Naive thymus-derived CD4-positive, alpha-beta T cell (primary cell): ENCODE results near the gene TMEM184A. TPM values are rescaled to one million over a fixed set of nuclear protein-coding genes. Genes with fewer than 3 reads are reported as not detected.

ENCODE experiments used
- ATAC-seq: fragments of 150-1000 bp; cut with Tn5 transposase; 2 replicates; pipeline ENCODE4 v1.10.0; 2021; ENCODE audit warnings: mild to moderate bottlenecking, moderate library complexity
- CTCF ChIA-PET: fragments of 350-600 bp; sonication (Branson Sonifier 250); formaldehyde crosslinking; loops from one replicate; lab custom pipeline; 2021; ENCODE audit warnings: antibody characterized with exemption; lab: Charles Lee
- POLR2A ChIA-PET: fragments of 350-600 bp; sonication (Branson Sonifier 250); formaldehyde crosslinking; loops from one replicate; lab custom pipeline; 2021; ENCODE audit warnings: antibody characterized with exemption, inconsistent platforms; lab: Charles Lee
- DNase-seq, 9 donors: peaks; one replicate each; pipeline versions ENCODE4 v3.0.0 to v3.0.0-alpha.2; 2020 to 2022; ENCODE audit warnings: mixed read lengths in 1 of 9
- H3K27ac ChIP-seq: one replicate; pipeline ENCODE4 v1.7.0; 2013; ENCODE audit warnings: mild to moderate bottlenecking, low read depth, low read length, moderate library complexity
- H3K27me3 ChIP-seq, 2 donors: one replicate each; pipeline ENCODE4 v1.7.0; 2013; ENCODE audit warnings: low read length in 2 of 2, mild to moderate bottlenecking in 2 of 2, moderate library complexity in 2 of 2; ENCODE audit not compliant: control insufficient read depth in 2 of 2, insufficient read depth in 2 of 2
- H3K36me3 ChIP-seq, 3 experiments: 1 replicate in 2 of 3; 2 replicates in 1 of 3; pipeline ENCODE4 v1.7.0; 2013; ENCODE audit warnings: low read length in 3 of 3, mild to moderate bottlenecking in 3 of 3, moderate library complexity in 1 of 3; ENCODE audit not compliant: insufficient read depth in 3 of 3, control insufficient read depth in 2 of 3
- H3K4me1 ChIP-seq, 2 donors: one replicate each; pipeline ENCODE4 v1.7.0; 2013; ENCODE audit warnings: low read length in 2 of 2, mild to moderate bottlenecking in 2 of 2, moderate library complexity in 1 of 2; ENCODE audit not compliant: control insufficient read depth in 2 of 2, insufficient read depth in 2 of 2
- H3K4me3 ChIP-seq: 2 replicates; pipeline ENCODE4 v1.7.0; 2013; ENCODE audit warnings: mild to moderate bottlenecking, low read length
- H3K9me3 ChIP-seq, 3 experiments: 1 replicate in 2 of 3; 2 replicates in 1 of 3; pipeline ENCODE4 v1.7.0; 2013; ENCODE audit warnings: low read length in 3 of 3; ENCODE audit not compliant: control insufficient read depth in 2 of 3
- H3K27ac Mint-ChIP-seq, 9 donors: one replicate each; pipeline ENCODE4 v1.8.0; 2020 to 2022; ENCODE audit warnings: mixed read lengths in 9 of 9, mild to moderate bottlenecking in 8 of 9, moderate library complexity in 5 of 9, inconsistent platforms in 2 of 9
- H3K27me3 Mint-ChIP-seq, 5 donors: one replicate each; pipeline ENCODE4 v1.8.0; 2021 to 2022; ENCODE audit warnings: mixed read lengths in 5 of 5, mild to moderate bottlenecking in 1 of 5
- H3K36me3 Mint-ChIP-seq, 5 donors: one replicate each; pipeline ENCODE4 v1.8.0; 2020 to 2022; ENCODE audit warnings: mixed read lengths in 5 of 5, mild to moderate bottlenecking in 3 of 5, inconsistent platforms in 1 of 5
- H3K4me1 Mint-ChIP-seq, 7 donors: one replicate each; pipeline ENCODE4 v1.8.0; 2020 to 2022; ENCODE audit warnings: mixed read lengths in 7 of 7, mild to moderate bottlenecking in 3 of 7, inconsistent platforms in 1 of 7
- H3K4me3 Mint-ChIP-seq, 10 donors: one replicate each; pipeline ENCODE4 v1.8.0; 2020 to 2022; ENCODE audit warnings: mild to moderate bottlenecking in 10 of 10, mixed read lengths in 10 of 10, moderate library complexity in 6 of 10, inconsistent platforms in 2 of 10
- H3K9me3 Mint-ChIP-seq, 11 donors: one replicate each; pipeline ENCODE4 v1.8.0; 2020 to 2022; ENCODE audit warnings: mixed read lengths in 11 of 11, mild to moderate bottlenecking in 4 of 11, inconsistent platforms in 1 of 11, moderate library complexity in 1 of 11
- intact Hi-C, 2 donors: fragments of 100-400 bp; cut with micrococcal nuclease; formaldehyde crosslinking; loops; one replicate each; pipeline ENCODE4 v1.15.1; 2023
- polyA plus RNA-seq, 2 donors: library from polyadenylated mRNA; unstranded; fragments of 300-500 nt; fragmentation: Illumina TruSeq; gene quantifications; one replicate each; pipeline ENCODE4 v1.2.3, GENCODE V29; 2021
- total RNA-seq, 6 experiments: library from RNA in 5 of 6; stranded (reverse) in 5 of 6; gene quantifications; 1 replicate in 5 of 6; 2 replicates in 1 of 6; pipeline ENCODE4 v1.2.3 and lab custom pipeline; 2021 to 2026

TMEM184A gene
- total and polyA plus RNA-seq, 7 experiments from 2014 or later = 0.05 to 0.06 TPM; not detected in 5

- Mint-ChIP-seq H3K9me3 (peaks cover 0 to 2% (median 0%) of the 10 kb centered on the region in 11 donors), H3K36me3 (peaks cover 0 to 13% (median 5%) of the 10 kb centered on the region in 5 donors), H3K4me3 (peak overlapping the region; percentile 63 to 94 (median 86)), H3K27me3 (peaks cover 0 to 4% (median 0%) of the 10 kb centered on the region in 5 donors), H3K4me1 (peaks cover 32 to 52% (median 35%) of the 10 kb centered on the region in 7 donors), H3K27ac (peak overlapping the region in 8 of 9 donors; percentile 34 to 87 (median 67))
- DNase-seq (no peak), ATAC-seq (no peak)
- CTCF ChIA-PET = no interaction called here
- Histone ChIP-seq H3K4me3 (peak overlapping the region; percentile 77), H3K36me3 (peaks cover 0 to 46% (median under 1%) of the 10 kb centered on the region in 3 experiments), H3K27me3 (no peaks in the 10 kb centered on the region), H3K27ac (no peak overlapping the region), H3K9me3 (no peaks in the 10 kb centered on the region), H3K4me1 (peaks cover 18 to 35% of the 10 kb centered on the region in 2 donors)
- intact Hi-C loops = no loop called here
- POLR2A ChIA-PET = interaction anchor here (1.6 kb wide), 1 partner anchor 30 kb away, joined by 4 read pairs; no protein-coding TSS in a partner anchor
These were observed 53.2 kb downstream of the TMEM184A start for GRCh38 chr7:1502845-1503244.

GRCh38 chr7:1501487-1502270, 54.3 kb downstream of the TMEM184A start:
- H3K27ac Mint-ChIP-seq = peak overlapping the region in 3 of 9 donors; percentile 64 to 78 (median 65)
- peaks cover 0 to 2% (median 0%) of the 10 kb centered on the region in 5 donors for H3K27me3 Mint-ChIP-seq
- peaks cover 28 to 41% (median 30%) of the 10 kb centered on the region in 7 donors for H3K4me1 Mint-ChIP-seq
- Histone ChIP-seq H3K4me3 (no peak overlapping the region), H3K36me3 (peaks cover 0 to 58% (median 4%) of the 10 kb centered on the region in 3 experiments), H3K9me3 (no peaks in the 10 kb centered on the region), H3K27ac (peak overlapping the region; percentile 41), H3K4me1 (peaks cover 18 to 31% of the 10 kb centered on the region in 2 donors), H3K27me3 (no peaks in the 10 kb centered on the region)
- ChIA-PET CTCF (no interaction called here), POLR2A (interaction anchor here (0.6 kb wide), 1 partner anchor 67 kb away, joined by 3 read pairs; no protein-coding TSS in a partner anchor)
- H3K4me3 Mint-ChIP-seq = peak overlapping the region; percentile 63 to 94 (median 86)
- DNase-seq (no peak), ATAC-seq (no peak)
- peaks cover 0 to 19% (median 5%) of the 10 kb centered on the region in 5 donors for H3K36me3 Mint-ChIP-seq
- intact Hi-C loops = no loop called here
- peaks cover 0 to 2% (median 0%) of the 10 kb centered on the region in 11 donors for H3K9me3 Mint-ChIP-seq

- DNase-seq (no peak), ATAC-seq (no peak)
- no peaks in the 10 kb centered on the region for H3K9me3 ChIP-seq
- intact Hi-C loops = no loop called here
- Mint-ChIP-seq H3K27ac (no peak overlapping the region), H3K36me3 (peaks cover 0 to 19% (median 5%) of the 10 kb centered on the region in 5 donors), H3K4me1 (peaks cover 19 to 28% (median 24%) of the 10 kb centered on the region in 7 donors), H3K27me3 (no peaks in the 10 kb centered on the region), H3K9me3 (peaks cover 0 to 2% (median 0%) of the 10 kb centered on the region in 11 donors), H3K4me3 (peak overlapping the region in 1 of 10 donors; percentile 13)
- ChIA-PET CTCF (no interaction called here), POLR2A (interaction anchor here (0.6 kb wide), 1 partner anchor 856 kb away, joined by 3 read pairs; no protein-coding TSS in a partner anchor)
- H3K27ac ChIP-seq = no peak overlapping the region
- H3K27me3 ChIP-seq = no peaks in the 10 kb centered on the region
- H3K4me3 ChIP-seq = no peak overlapping the region
- H3K36me3 ChIP-seq = peaks cover 0 to 72% (median 4%) of the 10 kb centered on the region in 3 experiments
- peaks cover 18 to 21% of the 10 kb centered on the region in 2 donors for H3K4me1 ChIP-seq
These were observed 55.8 kb downstream of the TMEM184A start for GRCh38 chr7:1500064-1500807.

GRCh38 chr7:1499367-1500029, 56.5 kb downstream of the TMEM184A start:
- Histone ChIP-seq H3K27me3 (no peaks in the 10 kb centered on the region), H3K27ac (no peak overlapping the region), H3K4me3 (no peak overlapping the region), H3K4me1 (peaks cover 18% of the 10 kb centered on the region in 2 donors), H3K36me3 (peaks cover 0 to 80% (median 4%) of the 10 kb centered on the region in 3 experiments), H3K9me3 (no peaks in the 10 kb centered on the region)
- peaks cover 0 to 19% (median 5%) of the 10 kb centered on the region in 5 donors for H3K36me3 Mint-ChIP-seq
- H3K27ac Mint-ChIP-seq = no peak overlapping the region
- peak overlapping the region in 1 of 10 donors; percentile 45 for H3K4me3 Mint-ChIP-seq
- no peaks in the 10 kb centered on the region for H3K27me3 Mint-ChIP-seq
- no peak for DNase-seq
- CTCF ChIA-PET = no interaction called here
- peaks cover 0 to 2% (median 0%) of the 10 kb centered on the region in 11 donors for H3K9me3 Mint-ChIP-seq
- peaks cover 16 to 28% (median 22%) of the 10 kb centered on the region in 7 donors for H3K4me1 Mint-ChIP-seq
- POLR2A ChIA-PET = no interaction called here
- no peak for ATAC-seq
- intact Hi-C loops = no loop called here

- H3K27ac ChIP-seq = no peak overlapping the region
- intact Hi-C loops = no loop called here
- DNase-seq (no peak), ATAC-seq (no peak)
- no peaks in the 10 kb centered on the region for H3K9me3 ChIP-seq
- peaks cover 17 to 18% of the 10 kb centered on the region in 2 donors for H3K4me1 ChIP-seq
- ChIA-PET POLR2A (no interaction called here), CTCF (no interaction called here)
- H3K36me3 ChIP-seq = peaks cover 0 to 88% (median 4%) of the 10 kb centered on the region in 3 experiments
- Mint-ChIP-seq H3K27me3 (no peaks in the 10 kb centered on the region), H3K9me3 (peaks cover 0 to 2% (median 0%) of the 10 kb centered on the region in 11 donors), H3K4me1 (peaks cover 12 to 28% (median 21%) of the 10 kb centered on the region in 7 donors), H3K36me3 (peaks cover 0 to 19% (median 5%) of the 10 kb centered on the region in 5 donors), H3K4me3 (no peak overlapping the region), H3K27ac (no peak overlapping the region)
- no peaks in the 10 kb centered on the region for H3K27me3 ChIP-seq
- H3K4me3 ChIP-seq = no peak overlapping the region
These were observed 57.4 kb downstream of the TMEM184A start for GRCh38 chr7:1498370-1499305.
